ENCODE measurements around the gene MYL11.

The MYL11 gene

DNA sequence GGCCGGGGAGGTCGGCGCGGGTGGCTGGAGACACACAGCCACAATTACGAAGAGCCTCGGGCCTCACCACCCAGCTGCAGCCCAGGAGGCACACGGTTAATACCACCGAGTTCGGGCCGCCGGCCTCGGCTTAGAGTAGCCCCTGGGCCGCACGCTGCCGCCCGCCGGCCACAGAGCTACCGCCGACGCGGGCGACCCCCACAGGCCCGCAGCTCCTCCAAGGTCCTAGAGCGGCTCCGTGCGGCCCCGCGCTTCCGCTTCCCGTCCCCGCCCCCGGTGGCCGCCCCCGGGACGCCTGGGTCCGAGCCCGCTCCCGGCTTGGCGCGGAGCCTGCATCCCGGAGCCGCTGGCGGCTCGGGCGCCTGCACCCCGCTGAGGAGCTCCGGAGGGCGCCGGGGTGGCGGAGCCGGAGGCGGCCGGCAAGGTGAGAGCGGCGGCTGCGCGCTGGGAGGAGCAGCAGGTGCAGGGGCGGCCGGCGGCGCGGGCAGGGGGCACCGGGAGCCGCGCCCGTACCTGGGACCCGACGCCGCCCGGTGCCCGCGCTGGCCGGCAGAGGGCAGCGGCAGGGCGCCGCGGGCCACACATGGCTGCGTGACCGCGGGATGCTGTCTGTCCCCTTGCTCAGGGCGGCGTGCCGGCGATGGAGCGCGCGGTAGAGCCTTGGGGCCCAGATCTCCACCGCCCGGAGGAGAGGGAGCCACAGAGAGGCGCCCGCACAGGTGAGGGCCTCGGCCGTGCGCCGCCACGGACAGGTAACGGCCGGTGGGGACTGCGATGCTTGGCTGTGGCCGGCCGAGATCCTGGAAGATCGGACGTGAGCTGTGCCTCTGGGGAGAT lies 20.8 kb downstream of the MYL11 start, which contains the start of gene ZNF48 (continued):
- TF ChIP-seq KLF7 (tag by site-specific recombination; IDR thresholded peaks at IDR 0.05; ENCODE audit: borderline replicate concordance) (peak; percentile 78), ZNF585B (tag by site-specific recombination; IDR thresholded peaks at IDR 0.05) (no peak), BCL11B (tag by site-specific recombination; IDR thresholded peaks at IDR 0.05; ENCODE audit: low read depth) (peak; percentile 37; the same call in 1 of the 2 replicates), ZNF211 (tag by site-specific recombination; IDR thresholded peaks at IDR 0.05; ENCODE audit: low read depth) (no peak), ZNF24 (tag by site-specific recombination; IDR thresholded peaks at IDR 0.05) (peak; percentile 65; the same call in 1 of the 2 replicates), SCRT2 (tag by site-specific recombination; IDR thresholded peaks at IDR 0.05) (peak; percentile 44; the same call in 1 of the 2 replicates), ZNF548 (tag by site-specific recombination; IDR thresholded peaks at IDR 0.05) (no peak), ZNF777 (tag by site-specific recombination; IDR thresholded peaks at IDR 0.05; ENCODE audit: borderline replicate concordance) (peak; percentile 67; the same call in 1 of the 2 replicates), ZEB2 (tag by site-specific recombination; IDR thresholded peaks at IDR 0.05) (peak; percentile 96), ZNF76 (tag by site-specific recombination; IDR thresholded peaks at IDR 0.05; ENCODE audit: borderline replicate concordance, low read depth) (peak; percentile 84), ZNF223 (tag by site-specific recombination; IDR thresholded peaks at IDR 0.05) (no peak), ZNF501 (tag by site-specific recombination; IDR thresholded peaks at IDR 0.05) (no peak; the same call in none of the 2 replicates), ZNF514 (tag by site-specific recombination; IDR thresholded peaks at IDR 0.05) (no peak), ZNF350 (tag by site-specific recombination; IDR thresholded peaks at IDR 0.05) (no peak), ZNF133 (tag by site-specific recombination; IDR thresholded peaks at IDR 0.05) (no peak), ZBTB21 (tag by site-specific recombination; IDR thresholded peaks at IDR 0.05) (no peak), ZIC2 (tag by site-specific recombination; IDR thresholded peaks at IDR 0.05) (peak; percentile 68), REPIN1 (tag by site-specific recombination; IDR thresholded peaks at IDR 0.05; ENCODE audit: low read depth) (0 out of 2 replicates have a peak, but pooled peaks have one; percentile 9), ZNF266 (tag by site-specific recombination; IDR thresholded peaks at IDR 0.05; ENCODE audit: low read depth) (no peak), ZNF324 (tag by site-specific recombination; IDR thresholded peaks at IDR 0.05) (peak; percentile 65; the same call in 1 of the 2 replicates)
- TF ChIP-seq, protein P1, sequence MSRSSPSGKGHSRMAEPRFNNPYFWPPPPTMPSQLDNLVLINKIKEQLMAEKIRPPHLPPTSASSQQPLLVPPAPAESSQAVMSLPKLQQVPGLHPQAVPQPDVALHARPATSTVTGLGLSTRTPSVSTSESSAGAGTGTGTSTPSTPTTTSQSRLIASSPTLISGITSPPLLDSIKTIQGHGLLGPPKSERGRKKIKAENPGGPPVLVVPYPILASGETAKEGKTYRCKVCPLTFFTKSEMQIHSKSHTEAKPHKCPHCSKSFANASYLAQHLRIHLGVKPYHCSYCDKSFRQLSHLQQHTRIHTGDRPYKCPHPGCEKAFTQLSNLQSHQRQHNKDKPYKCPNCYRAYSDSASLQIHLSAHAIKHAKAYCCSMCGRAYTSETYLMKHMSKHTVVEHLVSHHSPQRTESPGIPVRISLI (tag by site-specific recombination; IDR thresholded peaks at IDR 0.05), result no peak
- TF ChIP-seq, protein P2, sequence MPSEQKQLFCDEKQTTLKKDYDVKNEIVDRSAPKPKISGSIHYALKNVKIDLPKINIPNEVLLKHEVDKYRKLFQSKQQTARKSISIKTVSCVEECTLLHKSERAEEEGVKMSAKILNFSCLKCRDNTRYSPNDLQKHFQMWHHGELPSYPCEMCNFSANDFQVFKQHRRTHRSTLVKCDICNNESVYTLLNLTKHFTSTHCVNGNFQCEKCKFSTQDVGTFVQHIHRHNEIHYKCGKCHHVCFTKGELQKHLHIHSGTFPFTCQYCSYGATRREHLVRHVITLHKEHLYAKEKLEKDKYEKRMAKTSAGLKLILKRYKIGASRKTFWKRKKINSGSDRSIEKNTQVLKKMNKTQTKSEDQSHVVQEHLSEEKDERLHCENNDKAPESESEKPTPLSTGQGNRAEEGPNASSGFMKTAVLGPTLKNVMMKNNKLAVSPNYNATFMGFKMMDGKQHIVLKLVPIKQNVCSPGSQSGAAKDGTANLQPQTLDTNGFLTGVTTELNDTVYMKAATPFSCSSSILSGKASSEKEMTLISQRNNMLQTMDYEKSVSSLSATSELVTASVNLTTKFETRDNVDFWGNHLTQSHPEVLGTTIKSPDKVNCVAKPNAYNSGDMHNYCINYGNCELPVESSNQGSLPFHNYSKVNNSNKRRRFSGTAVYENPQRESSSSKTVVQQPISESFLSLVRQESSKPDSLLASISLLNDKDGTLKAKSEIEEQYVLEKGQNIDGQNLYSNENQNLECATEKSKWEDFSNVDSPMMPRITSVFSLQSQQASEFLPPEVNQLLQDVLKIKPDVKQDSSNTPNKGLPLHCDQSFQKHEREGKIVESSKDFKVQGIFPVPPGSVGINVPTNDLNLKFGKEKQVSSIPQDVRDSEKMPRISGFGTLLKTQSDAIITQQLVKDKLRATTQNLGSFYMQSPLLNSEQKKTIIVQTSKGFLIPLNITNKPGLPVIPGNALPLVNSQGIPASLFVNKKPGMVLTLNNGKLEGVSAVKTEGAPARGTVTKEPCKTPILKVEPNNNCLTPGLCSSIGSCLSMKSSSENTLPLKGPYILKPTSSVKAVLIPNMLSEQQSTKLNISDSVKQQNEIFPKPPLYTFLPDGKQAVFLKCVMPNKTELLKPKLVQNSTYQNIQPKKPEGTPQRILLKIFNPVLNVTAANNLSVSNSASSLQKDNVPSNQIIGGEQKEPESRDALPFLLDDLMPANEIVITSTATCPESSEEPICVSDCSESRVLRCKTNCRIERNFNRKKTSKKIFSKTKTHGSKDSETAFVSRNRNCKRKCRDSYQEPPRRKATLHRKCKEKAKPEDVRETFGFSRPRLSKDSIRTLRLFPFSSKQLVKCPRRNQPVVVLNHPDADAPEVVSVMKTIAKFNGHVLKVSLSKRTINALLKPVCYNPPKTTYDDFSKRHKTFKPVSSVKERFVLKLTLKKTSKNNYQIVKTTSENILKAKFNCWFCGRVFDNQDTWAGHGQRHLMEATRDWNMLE (tag by site-specific recombination; conservative IDR thresholded peaks at IDR 0.05; ENCODE audit: low read depth), result peak; percentile 44; the same call in 1 of the 2 replicates
- TF ChIP-seq, protein P3, sequence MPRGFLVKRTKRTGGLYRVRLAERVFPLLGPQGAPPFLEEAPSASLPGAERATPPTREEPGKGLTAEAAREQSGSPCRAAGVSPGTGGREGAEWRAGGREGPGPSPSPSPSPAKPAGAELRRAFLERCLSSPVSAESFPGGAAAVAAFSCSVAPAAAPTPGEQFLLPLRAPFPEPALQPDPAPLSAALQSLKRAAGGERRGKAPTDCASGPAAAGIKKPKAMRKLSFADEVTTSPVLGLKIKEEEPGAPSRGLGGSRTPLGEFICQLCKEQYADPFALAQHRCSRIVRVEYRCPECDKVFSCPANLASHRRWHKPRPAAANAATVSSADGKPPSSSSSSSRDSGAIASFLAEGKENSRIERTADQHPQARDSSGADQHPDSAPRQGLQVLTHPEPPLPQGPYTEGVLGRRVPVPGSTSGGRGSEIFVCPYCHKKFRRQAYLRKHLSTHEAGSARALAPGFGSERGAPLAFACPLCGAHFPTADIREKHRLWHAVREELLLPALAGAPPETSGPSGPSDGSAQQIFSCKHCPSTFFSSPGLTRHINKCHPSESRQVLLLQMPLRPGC (tag by site-specific recombination; IDR thresholded peaks at IDR 0.05), result peak; percentile 37; the same call in 1 of the 2 replicates
- TF ChIP-seq, protein P4, sequence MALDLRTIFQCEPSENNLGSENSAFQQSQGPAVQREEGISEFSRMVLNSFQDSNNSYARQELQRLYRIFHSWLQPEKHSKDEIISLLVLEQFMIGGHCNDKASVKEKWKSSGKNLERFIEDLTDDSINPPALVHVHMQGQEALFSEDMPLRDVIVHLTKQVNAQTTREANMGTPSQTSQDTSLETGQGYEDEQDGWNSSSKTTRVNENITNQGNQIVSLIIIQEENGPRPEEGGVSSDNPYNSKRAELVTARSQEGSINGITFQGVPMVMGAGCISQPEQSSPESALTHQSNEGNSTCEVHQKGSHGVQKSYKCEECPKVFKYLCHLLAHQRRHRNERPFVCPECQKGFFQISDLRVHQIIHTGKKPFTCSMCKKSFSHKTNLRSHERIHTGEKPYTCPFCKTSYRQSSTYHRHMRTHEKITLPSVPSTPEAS (tag by site-specific recombination; IDR thresholded peaks at IDR 0.05), result no peak
- TF ChIP-seq, protein P5, sequence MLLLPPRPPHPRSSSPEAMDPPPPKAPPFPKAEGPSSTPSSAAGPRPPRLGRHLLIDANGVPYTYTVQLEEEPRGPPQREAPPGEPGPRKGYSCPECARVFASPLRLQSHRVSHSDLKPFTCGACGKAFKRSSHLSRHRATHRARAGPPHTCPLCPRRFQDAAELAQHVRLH (tag by site-specific recombination; IDR thresholded peaks at IDR 0.05), result peak; percentile 44; the same call in 1 of the 2 replicates
- TF ChIP-seq, protein P6, sequence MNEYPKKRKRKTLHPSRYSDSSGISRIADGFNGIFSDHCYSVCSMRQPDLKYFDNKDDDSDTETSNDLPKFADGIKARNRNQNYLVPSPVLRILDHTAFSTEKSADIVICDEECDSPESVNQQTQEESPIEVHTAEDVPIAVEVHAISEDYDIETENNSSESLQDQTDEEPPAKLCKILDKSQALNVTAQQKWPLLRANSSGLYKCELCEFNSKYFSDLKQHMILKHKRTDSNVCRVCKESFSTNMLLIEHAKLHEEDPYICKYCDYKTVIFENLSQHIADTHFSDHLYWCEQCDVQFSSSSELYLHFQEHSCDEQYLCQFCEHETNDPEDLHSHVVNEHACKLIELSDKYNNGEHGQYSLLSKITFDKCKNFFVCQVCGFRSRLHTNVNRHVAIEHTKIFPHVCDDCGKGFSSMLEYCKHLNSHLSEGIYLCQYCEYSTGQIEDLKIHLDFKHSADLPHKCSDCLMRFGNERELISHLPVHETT (tag by site-specific recombination; IDR thresholded peaks at IDR 0.05), result peak; percentile 84
- TF ChIP-seq, protein P7, sequence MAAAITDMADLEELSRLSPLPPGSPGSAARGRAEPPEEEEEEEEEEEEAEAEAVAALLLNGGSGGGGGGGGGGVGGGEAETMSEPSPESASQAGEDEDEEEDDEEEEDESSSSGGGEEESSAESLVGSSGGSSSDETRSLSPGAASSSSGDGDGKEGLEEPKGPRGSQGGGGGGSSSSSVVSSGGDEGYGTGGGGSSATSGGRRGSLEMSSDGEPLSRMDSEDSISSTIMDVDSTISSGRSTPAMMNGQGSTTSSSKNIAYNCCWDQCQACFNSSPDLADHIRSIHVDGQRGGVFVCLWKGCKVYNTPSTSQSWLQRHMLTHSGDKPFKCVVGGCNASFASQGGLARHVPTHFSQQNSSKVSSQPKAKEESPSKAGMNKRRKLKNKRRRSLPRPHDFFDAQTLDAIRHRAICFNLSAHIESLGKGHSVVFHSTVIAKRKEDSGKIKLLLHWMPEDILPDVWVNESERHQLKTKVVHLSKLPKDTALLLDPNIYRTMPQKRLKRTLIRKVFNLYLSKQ (tag by site-specific recombination; IDR thresholded peaks at IDR 0.05; ENCODE audit: borderline replicate concordance), result no peak

Measured in HEK293 (cell line).